GM18499 (cell line): ENCODE measurements around the gene PRKG1.
"Not testable (repeated sequence)": the region's sequence is repeated elsewhere in the genome, so short reads cannot be mapped to it uniquely, and the experiment has no call there.

Experiments used
- ATAC-seq: cut with Tn5 transposase; IDR thresholded peaks from one replicate; pipeline ENCODE4 v1.9.1; 2021; ENCODE audit warnings: moderate number of reproducible peaks; ENCODE audit not compliant: insufficient read depth, unreplicated experiment

Gene PRKG1

DNA sequence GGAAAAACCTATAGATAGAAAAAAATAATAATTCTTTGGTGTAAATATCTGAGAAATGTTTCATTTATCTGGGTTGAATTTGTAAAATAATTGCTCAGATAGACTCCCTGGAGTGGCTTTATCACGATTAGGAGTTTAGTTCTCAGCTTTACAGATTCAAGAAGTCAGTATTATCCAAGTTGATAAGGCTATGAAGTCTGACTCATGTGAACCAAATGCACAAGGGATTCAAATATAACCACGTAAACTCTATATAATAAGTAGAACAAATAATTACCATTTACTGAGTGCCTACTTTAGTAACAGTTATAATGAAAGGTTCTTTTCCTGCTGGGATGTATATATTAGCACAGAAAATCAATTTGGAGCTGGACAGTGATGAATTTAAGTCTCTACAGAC, 290.4 kb downstream of the PRKG1 start:
- ATAC-seq = no peak

DNA sequence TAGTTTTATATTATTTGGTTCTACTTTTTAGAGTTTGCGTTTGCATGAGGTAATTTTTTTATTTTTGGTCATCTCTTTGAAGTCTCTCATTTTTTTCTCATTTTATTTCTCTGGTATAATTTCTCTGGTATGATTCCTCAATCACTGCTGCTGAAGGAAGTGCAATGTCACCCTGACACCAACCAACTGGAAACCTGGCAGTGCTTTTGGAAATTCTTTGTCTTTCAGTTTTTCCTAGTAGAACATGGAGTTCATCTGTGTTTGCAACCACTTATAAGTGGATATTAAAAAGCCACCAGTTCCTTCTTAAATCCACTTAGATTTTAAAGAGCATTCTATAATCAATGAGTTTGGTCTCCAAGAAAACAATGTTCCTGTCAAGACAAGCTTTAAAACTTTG, 291.8 kb downstream of the PRKG1 start:
- no peak for ATAC-seq

DNA sequence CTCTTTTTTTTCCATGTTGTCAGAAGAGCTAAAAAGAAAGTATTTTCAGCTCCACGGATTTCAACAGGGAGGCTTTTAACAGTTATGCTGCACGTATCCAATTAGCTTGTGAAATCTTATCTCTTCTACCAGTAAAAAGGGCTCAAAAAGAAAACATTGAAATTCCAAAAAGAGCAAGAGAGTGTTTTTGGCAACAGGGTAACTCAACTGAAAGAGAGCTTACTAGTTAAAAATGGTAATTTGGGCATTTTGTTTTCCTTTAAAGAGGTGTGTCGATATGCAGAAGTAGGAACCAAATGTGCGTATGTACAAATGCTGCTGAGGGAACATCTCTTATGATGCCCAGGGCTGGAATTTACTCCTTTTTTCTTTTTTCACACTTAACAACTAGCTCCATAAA, 292.8 kb downstream of the PRKG1 start:
- no peak for ATAC-seq

DNA sequence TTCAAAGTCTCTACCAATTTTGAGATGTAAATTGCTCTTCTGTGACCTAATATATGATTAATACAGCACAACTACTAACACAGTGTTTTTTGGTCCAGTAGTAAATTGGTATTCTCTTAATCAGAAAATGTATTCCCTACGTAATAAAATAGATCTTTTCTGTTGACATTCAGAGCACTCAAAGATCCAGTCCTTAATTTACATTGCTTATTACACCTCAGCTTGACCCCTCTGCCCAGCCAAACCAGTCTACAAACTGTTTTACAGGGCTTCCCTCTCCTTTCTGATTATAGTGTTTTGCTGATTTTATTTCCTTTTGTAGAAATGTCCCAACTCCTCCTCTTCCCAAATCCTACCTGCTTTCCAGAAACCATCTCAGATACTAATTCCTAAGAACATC, 293.4 kb downstream of the PRKG1 start:
- no peak for ATAC-seq

DNA sequence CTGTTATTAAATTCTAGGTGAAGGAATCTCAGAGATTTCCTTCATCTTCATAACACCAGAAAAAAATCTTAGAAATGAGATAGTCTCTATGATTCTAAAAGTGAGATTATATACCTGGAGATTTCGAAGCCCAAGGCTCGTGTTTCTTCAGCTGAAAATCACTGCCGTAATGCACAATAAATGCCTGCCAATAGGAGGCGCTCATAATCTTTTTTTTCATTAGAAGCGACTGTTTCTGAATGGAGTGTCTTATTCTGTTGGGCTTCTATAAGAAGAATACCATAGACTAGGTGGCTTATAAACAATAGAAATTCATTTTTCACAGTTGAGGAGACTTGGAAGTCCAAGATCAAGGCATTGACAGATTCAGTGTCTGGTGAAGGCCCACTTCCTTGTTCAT, 294.7 kb downstream of the PRKG1 start:
- ATAC-seq = no peak

DNA sequence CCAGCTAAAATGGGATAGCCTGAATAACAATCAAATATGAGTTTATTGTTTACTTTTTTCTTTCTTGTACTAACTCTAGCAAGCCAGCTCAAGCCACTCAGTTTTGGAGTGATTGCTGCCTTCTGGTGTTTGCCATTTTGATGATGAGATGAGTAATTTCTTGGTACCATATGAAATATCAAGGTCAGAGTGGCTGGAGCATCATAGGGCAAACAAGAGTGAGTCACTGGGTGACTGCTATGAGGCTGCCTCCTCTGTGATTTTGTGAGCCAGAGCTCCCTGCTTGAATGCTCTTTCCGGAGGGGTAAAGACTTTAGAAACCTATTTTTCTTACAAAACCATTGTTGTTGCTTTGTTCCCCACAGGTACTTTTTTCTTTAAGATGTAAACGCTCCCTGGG, 295.6 kb downstream of the PRKG1 start:
- ATAC-seq = no peak

DNA sequence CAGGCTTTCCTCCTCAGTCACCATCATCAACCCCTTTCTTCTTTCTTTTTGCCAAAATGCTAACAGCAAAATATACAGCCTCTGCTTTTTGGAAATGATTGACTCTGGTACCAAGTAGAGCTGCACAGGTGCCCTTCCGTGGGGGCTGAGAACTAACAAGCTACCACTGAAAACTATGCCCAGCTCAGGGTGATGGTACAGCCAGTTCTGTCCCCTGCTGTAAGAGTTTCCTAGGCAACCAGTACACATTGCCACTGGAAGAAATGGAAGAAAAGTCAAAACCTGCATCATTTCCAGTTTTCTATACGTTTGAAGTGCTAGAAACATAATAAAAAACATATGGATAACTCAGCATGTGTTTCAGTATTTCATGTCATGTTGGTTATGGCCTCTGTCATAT, 297.5 kb downstream of the PRKG1 start:
- no peak for ATAC-seq

DNA sequence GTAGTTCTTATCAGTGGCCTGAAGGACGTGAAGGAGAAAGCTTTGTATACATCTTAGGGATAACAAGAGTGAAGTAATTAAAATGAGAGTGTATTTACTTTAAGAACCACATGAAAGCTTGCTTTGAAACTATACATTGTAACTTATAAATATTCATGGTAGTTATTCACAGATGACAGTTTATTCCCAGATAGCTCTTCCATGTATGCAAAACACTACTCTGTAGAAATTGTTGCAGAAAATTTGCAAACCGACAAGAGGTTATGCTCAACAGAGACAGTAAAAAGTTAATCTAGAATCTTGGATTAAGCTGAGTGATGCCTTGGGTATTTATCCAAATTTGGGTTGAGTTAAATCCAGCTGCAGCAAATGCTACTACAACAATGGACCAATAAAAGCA, 301.5 kb downstream of the PRKG1 start:
- ATAC-seq = no peak

DNA sequence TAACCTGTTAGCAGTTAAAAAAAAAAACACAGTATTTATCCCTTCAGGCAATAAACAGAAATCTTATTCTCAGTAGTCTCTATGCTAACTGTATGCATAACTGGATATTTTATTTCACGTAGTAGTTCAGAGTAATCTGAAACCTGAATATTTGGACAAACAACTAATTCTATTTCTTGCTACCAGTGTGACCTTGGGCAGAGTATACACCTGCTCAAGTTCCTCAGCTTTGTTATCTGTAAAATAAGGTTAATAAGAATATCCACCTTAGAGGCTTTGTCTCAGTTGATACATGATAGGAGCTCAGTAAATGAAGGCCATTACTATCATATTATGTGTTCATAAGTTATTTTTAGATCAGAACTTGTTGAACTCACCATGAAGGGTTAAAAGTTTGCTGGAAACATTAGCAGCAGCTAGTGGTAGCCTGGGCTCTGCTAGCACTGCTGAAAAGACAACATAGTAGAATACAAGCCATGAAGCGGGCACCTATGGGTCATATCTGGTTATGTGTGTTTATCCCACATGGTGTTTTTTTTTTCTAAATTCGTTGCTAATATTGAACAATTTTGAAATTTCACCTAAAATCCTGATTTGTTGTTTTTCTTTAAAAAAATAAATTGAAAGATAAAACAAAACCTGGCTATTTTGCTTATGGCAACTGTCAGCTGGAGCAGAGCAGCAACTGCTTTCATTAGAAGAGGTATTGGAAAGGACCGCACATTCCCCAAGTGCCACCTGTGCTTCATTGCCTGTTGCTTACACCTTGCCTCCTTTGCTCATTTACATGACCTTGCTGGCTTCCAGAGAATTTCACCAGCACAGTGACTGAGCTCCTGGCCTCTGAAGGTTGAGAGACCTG, 303.0 kb downstream of the PRKG1 start:
- ATAC-seq = no peak

DNA sequence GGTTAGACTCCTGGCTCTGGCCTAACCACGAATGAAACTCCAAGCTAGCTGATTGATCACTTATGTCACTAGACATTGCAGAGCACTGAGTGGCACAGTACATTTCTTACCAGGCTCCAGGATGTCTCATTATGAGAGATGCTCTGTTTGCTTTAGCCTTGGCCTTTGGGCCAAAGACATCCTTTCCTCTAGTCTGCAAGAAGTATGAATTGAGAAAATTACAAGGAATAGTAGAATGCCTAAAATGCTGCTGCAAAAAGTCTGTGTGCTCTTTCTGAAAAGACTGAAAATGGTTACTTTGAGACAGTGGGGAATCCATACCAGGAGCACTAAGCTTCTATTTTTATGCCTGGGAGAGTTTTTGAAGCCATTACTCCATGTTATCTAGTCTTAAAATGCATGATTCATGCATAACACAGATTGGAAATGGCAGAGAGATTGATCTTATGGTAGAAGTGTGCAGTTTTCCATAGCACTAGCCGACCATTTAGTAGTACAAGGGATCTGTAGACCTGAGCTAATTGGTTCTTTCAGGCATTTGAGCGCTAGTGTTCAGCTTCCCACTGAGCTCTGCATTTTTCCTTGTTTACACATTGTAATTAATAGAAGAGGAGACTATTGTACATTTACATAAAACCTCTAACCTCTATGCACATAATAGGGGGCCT, 303.8 kb downstream of the PRKG1 start:
- no peak for ATAC-seq

DNA sequence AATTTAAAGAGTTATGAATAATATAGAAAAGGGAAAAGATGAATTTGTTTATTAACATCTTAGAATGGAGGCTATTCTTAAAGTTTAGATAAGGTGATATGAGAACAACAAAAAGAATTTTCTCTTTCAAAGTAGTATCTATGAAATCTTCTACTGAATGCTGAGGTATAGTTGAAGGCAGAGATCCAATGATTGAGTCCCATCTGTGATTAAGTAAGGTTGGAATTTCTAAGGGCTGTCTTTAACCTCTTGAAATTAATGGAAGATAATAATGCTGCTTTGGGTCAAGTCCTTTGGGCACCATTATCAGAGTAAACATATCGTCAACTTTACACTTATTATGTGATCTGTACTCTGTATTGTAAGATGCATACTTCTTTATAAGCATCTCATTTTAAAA, 307.9 kb downstream of the PRKG1 start:
- no peak for ATAC-seq

DNA sequence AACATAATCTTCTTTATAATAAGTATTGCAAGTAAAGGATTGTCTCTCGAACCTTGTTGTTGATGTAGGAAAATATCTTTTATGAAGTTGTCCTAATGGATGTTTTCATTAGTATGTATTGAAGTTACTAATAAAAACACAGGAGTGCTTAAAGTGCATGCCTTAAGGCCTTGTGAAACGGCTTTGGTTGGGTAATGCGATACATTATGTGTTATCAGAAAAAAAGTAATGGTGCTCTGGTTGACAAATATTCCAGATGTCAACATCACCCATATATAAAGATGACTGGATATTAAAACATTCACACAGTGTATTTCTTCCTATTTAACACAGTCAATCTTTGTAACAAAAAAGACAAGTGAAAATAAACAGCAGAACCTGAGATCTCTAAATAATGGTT, 310.7 kb downstream of the PRKG1 start:
- ATAC-seq = no peak

DNA sequence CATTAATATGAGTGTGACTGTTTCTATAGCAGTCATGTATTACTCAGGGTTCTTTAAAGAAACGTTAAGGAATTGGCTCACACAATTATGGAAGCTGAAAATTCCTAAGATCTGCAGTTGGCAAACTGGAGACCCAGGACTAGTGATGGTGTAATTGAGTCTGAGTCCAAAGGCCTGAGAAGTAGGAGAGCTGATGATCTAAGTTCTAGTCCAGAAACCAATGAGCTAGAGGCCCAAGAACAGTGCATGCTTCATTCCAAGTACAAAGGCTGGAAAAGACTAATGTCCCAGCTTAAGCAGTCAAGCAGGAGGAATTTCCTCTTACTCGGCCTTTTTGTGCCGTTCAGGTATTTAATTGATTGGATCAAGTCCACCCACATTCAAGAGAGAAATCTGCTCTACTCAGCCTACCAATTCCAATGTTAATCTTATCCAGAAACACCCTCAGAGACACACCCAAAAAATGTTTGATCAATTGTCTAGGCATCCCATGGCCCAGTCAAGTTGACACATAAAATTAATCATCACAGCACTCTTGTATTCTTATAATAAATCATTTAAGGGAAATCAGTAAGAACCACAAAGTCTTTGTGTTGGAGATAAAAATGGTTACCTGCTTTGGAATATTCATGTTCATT, 312.1 kb downstream of the PRKG1 start:
- ATAC-seq = no peak

DNA sequence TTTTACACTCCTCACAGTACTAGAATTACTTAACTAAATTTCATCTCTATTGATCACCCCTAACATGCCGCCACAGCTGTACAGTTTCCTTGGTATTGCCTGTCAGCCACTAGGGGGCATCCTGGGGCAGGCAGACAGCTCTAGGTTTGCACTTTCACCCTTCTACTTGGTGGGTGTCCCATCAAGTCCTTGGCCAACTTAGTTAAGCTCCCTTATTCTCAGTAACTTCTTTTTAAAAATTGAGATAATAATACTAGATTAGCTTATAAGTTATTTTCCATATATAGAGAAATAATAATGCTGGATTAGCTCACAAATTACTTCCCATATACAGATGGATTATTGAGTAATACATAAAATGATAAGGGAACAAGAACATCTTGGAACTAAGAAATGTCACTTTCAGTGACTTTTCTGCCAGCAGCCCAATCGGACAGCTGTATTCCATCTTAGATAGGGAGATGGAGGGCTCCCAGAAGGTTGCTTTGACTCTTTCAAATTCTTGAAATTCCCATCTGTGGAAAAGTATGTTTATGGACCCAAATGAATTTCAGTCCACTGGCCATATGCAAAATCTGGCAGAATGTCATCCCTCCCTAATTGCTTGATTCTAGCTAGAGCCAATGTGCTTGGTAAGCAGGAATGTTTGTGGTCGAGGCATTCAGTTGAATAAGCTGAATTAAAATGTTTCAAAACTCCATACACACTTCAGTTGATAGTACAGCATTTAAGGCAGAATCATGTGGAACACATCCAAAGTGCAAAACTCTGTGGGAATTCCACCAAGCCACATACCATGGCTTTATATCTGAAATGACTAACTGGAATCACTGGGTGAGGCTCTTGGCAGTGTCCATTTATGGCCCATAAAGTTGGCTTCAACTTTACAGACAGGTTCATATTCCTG, 315.4 kb downstream of the PRKG1 start:
- peak; percentile 68 for ATAC-seq

DNA sequence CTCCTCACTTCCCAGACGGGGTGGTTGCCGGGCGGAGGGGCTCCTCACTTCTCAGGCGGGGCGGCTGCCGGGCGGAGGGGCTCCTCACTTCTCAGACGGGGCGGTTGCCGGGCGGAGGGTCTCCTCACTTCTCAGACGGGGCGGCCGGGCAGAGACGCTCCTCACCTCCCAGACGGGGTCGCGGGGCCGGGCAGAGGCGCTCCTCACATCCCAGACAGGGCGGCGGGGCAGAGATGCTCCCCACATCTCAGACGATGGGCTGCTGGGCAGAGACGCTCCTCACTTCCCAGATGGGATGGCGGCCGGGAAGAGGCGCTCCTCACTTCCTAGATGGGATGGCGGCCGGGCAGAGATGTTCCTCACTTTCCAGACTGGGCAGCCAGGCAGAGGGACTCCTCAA, 318.7 kb downstream of the PRKG1 start:
- ATAC-seq = not testable (repeated sequence)

DNA sequence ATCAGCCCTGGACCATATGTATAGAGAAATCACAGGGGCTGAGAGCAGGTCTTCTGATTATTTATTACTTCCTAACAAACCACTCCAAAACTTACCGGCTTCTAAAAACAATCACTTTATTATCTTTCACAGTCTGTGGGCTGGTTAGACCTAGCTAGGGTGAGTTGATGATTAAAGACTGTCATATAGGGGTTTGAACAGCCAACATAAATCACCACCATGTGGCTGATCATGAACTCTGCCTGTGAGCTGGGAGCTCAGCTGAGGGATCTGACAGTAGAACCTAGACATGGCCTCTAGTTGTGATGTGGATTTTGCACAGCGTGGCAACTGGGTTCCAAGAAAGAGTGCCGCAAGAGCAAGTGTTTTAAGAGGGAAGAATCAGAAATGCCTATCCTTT, 319.8 kb downstream of the PRKG1 start:
- ATAC-seq = no peak

DNA sequence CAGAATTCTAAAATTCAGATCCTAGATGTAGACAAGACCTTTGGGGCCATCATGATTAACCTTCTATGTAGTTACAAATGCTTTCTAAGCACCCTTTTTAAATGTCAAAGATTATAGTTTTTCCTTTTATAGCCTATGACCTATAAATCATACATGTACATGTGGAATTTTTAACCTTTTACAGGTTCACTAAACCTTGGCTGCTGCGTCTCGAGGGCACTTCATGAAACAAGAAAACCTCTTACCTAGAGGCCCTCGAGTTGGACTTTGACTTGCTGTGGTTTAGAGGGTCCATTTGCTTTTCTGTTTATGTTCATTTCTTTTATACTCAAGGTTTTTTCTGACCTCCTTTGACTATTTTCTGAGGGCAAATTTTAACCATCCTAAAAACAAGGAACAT, 323.0 kb downstream of the PRKG1 start:
- no peak for ATAC-seq

DNA sequence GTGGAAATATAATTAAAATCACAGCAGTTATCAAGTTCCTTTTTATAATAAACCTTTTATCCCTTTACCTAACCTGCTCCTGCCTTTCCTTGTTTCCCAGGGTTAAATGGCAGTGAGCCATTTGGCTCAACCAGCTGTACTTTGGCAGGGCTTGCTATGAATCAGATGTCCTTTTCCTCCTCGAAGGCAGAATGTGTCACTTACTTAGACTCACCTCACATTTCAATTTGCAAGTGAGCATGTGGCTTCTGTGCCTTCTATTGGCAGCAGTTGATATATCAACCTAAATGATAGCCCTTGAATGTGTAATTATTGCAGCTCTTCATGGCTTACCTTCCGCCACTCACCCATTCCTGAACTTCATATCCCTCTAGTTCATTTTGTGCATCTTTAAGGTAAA, 323.4 kb downstream of the PRKG1 start:
- ATAC-seq = no peak

DNA sequence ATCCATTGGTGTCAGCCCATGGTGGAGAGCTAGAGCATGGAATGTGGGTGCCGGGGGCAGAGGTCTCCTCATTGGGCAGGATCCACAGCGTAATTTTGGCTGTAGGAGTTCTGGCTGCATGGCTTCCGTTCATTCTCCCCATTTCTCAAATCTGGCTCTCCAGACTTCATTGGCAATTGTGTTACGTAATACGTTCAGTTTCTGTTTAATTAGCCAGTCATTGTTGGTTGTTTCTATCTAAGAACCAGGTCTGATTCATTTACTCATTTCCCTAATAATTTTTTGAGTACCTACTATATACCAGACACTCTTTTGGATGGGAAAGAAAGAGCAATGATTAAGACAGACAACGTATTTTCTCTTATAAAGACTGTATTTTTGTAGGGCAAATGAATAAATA, 325.6 kb downstream of the PRKG1 start:
- no peak for ATAC-seq

DNA sequence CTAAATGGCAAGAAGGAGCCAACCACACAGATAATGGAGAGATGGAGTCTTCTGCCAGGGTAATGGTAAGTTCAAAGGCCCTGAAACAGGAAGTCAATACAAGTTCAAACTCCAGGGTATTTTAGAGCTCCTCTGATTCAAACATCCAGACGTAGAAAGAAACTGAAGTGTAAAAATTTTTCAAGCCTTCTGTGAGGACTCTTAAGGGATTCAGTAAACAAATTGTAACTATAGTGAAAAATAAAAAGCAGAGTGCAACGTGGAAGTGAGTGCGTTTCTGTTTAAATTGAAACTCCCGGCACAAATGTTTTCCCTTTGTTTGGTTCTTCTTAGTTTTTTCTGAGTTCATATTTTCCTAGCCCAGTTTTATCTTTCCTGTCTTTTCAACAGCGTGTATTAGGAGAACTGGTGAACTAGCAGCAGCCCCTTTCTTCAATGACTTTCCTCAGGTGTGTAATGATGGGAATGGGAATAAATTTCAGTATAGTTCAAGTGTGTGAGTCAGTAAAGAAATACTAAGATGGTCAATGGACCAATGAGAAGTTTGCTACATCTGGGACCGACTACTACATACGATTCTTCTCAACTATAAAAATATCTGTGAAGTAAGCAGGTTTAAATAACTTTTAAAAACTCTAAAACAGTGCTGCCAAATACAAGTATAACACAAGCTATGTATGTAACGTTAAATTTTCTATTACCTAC, 326.3 kb downstream of the PRKG1 start:
- no peak for ATAC-seq
